DMS153 treated with DMSO at 0.1 percent for 48 hours (cell line): Measurements from ENCODE around the gene ELN.
"Not testable (repeated sequence)": the region's sequence is repeated elsewhere in the genome, so short reads cannot be mapped to it uniquely, and the experiment has no call there.

Source experiments
- DNase-seq: peaks from one replicate; lab custom pipeline; 2025; ENCODE audit not compliant: unreplicated experiment; lab: John Stamatoyannopoulos, UW

The ELN gene

GRCh38 chr7:74040791-74041520, 13.0 kb downstream of the ELN start:
- DNase-seq, result no peak

GRCh38 chr7:74042746-74043522, 15.0 kb downstream of the ELN start:
- DNase-seq, result no peak

GRCh38 chr7:74043523-74043951, 15.6 kb downstream of the ELN start:
- no peak for DNase-seq

- no peak for DNase-seq
These were observed 16.7 kb downstream of the ELN start for GRCh38 chr7:74044366-74045350.

- not testable (repeated sequence) for DNase-seq
These were observed 18.6 kb downstream of the ELN start for GRCh38 chr7:74046581-74046980.

GRCh38 chr7:74047804-74048380, 19.9 kb downstream of the ELN start:
- no peak for DNase-seq

GRCh38 chr7:74048999-74049599, 21.1 kb downstream of the ELN start:
- DNase-seq, result no peak

GRCh38 chr7:74049997-74050798, 22.2 kb downstream of the ELN start:
- DNase-seq, result no peak

- DNase-seq, result no peak
These were observed 23.2 kb downstream of the ELN start for GRCh38 chr7:74051193-74051592.

GRCh38 chr7:74051629-74052410, 23.8 kb downstream of the ELN start:
- DNase-seq, result no peak

- no peak for DNase-seq
These were observed 24.7 kb downstream of the ELN start for GRCh38 chr7:74052628-74053027.

GRCh38 chr7:74053589-74054186, 25.7 kb downstream of the ELN start:
- DNase-seq, result no peak

- DNase-seq, result no peak
These were observed 28.3 kb downstream of the ELN start for GRCh38 chr7:74056096-74056915.

- no peak for DNase-seq
These were observed 29.4 kb downstream of the ELN start for GRCh38 chr7:74057216-74057925.

GRCh38 chr7:74057987-74058386, 30.0 kb downstream of the ELN start:
- DNase-seq, result no peak

- DNase-seq, result no peak
These were observed 30.5 kb downstream of the ELN start for GRCh38 chr7:74058486-74058885.

- DNase-seq, result no peak
These were observed 31.1 kb downstream of the ELN start for GRCh38 chr7:74059037-74059436.
